Measurements from ENCODE around the gene IER3IP1.

IER3IP1 gene, protein sequence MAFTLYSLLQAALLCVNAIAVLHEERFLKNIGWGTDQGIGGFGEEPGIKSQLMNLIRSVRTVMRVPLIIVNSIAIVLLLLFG

DNA sequence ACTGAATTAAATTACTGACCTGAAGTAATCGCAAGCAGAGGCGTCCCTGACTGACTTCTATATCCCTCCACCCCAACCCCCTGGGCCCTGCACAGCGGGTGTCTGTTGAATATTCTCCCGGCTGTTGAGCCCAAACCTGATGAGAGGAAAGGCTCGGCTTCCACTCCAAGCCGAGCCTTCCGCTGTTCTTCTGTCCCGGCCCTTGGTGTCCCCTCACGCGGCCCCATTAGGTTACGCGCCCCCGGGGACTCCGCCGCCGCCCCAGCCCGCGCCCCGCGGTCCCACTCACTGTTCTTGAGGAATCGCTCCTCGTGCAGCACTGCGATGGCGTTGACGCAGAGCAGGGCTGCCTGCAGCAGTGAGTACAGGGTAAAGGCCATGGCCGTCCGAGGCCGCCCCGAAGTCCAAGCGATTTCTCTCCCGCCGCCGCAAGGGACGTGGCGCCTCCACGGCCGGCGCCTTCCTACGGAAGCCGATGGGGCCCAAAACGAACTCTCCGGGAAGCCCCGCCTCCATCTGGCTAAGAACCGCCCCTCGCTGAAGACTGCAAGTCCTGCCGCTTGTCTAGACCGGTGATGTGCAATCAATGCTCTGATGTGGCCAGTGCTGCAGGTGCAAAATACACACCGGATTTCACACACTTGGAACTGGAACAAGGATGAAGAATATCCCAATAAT lies at the start of gene IER3IP1:
IER3IP1 (minus strand) TSS at position 467 of the 678 bp plus-strand sequence; CDS start at position 380, 87 bp downstream.
- Histone ChIP-seq H3K4me3 (ENCODE audit: low read length) (peak within 1 kb of the TSS; percentile 94), H3K4me1 (ENCODE audit: control insufficient read depth, low read length) (peaks cover 47% of the 10 kb centered on the region), H3K36me3 (ENCODE audit: control insufficient read depth, low read length) (peaks cover 32% of the 10 kb centered on the region), H3K27me3 (ENCODE audit: control insufficient read depth, low read length) (no peaks in the 10 kb centered on the region), H3K4me2 (ENCODE audit: low read length) (peak within 1 kb of the TSS; percentile 56), H3F3A (ENCODE audit: control insufficient read depth, insufficient read depth) (no peaks in the 10 kb centered on the region), H3K79me2 (ENCODE audit: control insufficient read depth, low read length) (peaks cover 51% of the 10 kb centered on the region), H3K9me3 (ENCODE audit: control insufficient read depth, insufficient read depth, low read length) (no peaks in the 10 kb centered on the region), H3K27ac (ENCODE audit: low read depth, low read length) (peak within 1 kb of the TSS; percentile 45), H4K20me1 (ENCODE audit: control insufficient read depth, insufficient read depth, low read depth, low read length) (peaks cover 11% of the 10 kb centered on the region), H3K9me2 (replicated peaks; ENCODE audit: control insufficient read depth, low read length) (no peaks in the 10 kb centered on the region)
- no peak for TF ChIP-seq EZH2phosphoT487 (IDR thresholded peaks at IDR 0.05; ENCODE audit: borderline replicate concordance, low read length)
- TF ChIP-seq, protein P1, sequence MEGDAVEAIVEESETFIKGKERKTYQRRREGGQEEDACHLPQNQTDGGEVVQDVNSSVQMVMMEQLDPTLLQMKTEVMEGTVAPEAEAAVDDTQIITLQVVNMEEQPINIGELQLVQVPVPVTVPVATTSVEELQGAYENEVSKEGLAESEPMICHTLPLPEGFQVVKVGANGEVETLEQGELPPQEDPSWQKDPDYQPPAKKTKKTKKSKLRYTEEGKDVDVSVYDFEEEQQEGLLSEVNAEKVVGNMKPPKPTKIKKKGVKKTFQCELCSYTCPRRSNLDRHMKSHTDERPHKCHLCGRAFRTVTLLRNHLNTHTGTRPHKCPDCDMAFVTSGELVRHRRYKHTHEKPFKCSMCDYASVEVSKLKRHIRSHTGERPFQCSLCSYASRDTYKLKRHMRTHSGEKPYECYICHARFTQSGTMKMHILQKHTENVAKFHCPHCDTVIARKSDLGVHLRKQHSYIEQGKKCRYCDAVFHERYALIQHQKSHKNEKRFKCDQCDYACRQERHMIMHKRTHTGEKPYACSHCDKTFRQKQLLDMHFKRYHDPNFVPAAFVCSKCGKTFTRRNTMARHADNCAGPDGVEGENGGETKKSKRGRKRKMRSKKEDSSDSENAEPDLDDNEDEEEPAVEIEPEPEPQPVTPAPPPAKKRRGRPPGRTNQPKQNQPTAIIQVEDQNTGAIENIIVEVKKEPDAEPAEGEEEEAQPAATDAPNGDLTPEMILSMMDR (IDR thresholded peaks at IDR 0.05; ENCODE audit: low read depth, low read length, poor library complexity, severe bottlenecking): peak; percentile 25

DNA sequence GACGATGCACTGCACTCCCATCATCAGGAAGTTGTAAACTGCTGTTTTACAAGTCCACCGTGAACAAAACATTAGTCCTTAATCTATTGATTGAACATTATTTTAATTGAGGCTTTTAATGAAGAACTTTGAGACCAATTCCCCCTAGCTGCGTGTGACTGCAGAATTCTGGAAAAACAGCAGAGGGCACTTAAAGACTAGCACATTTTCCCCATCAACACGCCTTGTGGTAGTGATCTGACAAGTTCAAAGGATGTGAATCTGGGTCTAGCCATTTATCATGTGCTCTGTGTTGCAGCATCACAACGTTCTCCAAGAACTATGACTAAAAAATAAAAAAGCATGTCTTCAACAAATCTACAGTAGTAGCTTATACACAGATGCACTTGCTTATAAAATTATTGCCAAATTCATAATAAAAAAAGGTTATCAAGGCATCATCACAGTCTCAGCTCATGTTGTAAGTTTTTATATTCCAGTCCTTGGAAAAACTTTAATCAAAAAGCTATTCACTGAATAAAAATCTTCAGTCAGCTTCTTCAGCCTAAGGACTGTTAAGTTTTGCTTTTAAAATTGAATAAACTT lies 39.5 kb upstream of the IER3IP1 start:
- H3K4me3 ChIP-seq (ENCODE audit: low read length): no peak overlapping the region
- H3K36me3 ChIP-seq (ENCODE audit: control insufficient read depth, low read length): no peaks in the 10 kb centered on the region
- no peaks in the 10 kb centered on the region for H3F3A ChIP-seq (ENCODE audit: control insufficient read depth, insufficient read depth)
- peaks cover 58% of the 10 kb centered on the region for H3K27me3 ChIP-seq (ENCODE audit: control insufficient read depth, low read length)
- no peaks in the 10 kb centered on the region for H4K20me1 ChIP-seq (ENCODE audit: control insufficient read depth, insufficient read depth, low read depth, low read length)
- no peaks in the 10 kb centered on the region for H3K9me2 ChIP-seq (replicated peaks; ENCODE audit: control insufficient read depth, low read length)
- no peaks in the 10 kb centered on the region for H3K79me2 ChIP-seq (ENCODE audit: control insufficient read depth, low read length)
- TF ChIP-seq EZH2phosphoT487 (IDR thresholded peaks at IDR 0.05; ENCODE audit: borderline replicate concordance, low read length): no peak
- TF ChIP-seq, protein P1 (IDR thresholded peaks at IDR 0.05; ENCODE audit: low read depth, low read length, poor library complexity, severe bottlenecking): peak; percentile 78
- no peaks in the 10 kb centered on the region for H3K9me3 ChIP-seq (ENCODE audit: control insufficient read depth, insufficient read depth, low read length)
- H3K4me1 ChIP-seq (ENCODE audit: control insufficient read depth, low read length): no peaks in the 10 kb centered on the region
- H3K4me2 ChIP-seq (ENCODE audit: low read length): no peak overlapping the region
- H3K27ac ChIP-seq (ENCODE audit: low read depth, low read length): no peak overlapping the region

DNA sequence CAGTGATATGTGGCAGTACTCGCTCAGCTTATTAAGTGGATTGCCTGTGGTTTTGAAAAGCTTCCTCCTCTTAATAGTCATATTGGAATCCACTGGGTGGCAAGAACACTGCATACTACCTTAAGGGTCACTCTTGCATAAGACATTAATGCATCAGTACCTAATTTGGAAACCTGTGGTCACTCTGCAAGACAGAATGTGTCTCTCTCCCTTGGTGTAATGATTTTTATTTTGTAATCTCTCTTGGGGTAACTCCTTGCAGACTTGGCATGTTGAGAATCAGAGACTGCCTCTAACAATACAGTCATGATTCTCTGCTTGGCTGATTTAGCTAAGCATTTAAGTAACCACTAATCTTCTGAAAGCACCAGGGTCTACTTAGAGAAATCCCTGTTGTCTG lies 33.0 kb upstream of the IER3IP1 start:
- H3K4me3 ChIP-seq (ENCODE audit: low read length): no peak overlapping the region
- no peaks in the 10 kb centered on the region for H3K36me3 ChIP-seq (ENCODE audit: control insufficient read depth, low read length)
- H3K4me1 ChIP-seq (ENCODE audit: control insufficient read depth, low read length): no peaks in the 10 kb centered on the region
- no peaks in the 10 kb centered on the region for H3F3A ChIP-seq (ENCODE audit: control insufficient read depth, insufficient read depth)
- no peak overlapping the region for H3K4me2 ChIP-seq (ENCODE audit: low read length)
- no peaks in the 10 kb centered on the region for H3K9me2 ChIP-seq (replicated peaks; ENCODE audit: control insufficient read depth, low read length)
- no peak overlapping the region for H3K27ac ChIP-seq (ENCODE audit: low read depth, low read length)
- H3K79me2 ChIP-seq (ENCODE audit: control insufficient read depth, low read length): no peaks in the 10 kb centered on the region
- no peaks in the 10 kb centered on the region for H3K9me3 ChIP-seq (ENCODE audit: control insufficient read depth, insufficient read depth, low read length)
- peaks cover 48% of the 10 kb centered on the region for H3K27me3 ChIP-seq (ENCODE audit: control insufficient read depth, low read length)
- H4K20me1 ChIP-seq (ENCODE audit: control insufficient read depth, insufficient read depth, low read depth, low read length): 0 out of 2 replicates have a peak, but pooled peaks cover 4% of the 10 kb centered on the region
- TF ChIP-seq, protein P1 (IDR thresholded peaks at IDR 0.05; ENCODE audit: low read depth, low read length, poor library complexity, severe bottlenecking): no peak
- no peak for TF ChIP-seq EZH2phosphoT487 (IDR thresholded peaks at IDR 0.05; ENCODE audit: borderline replicate concordance, low read length)
